Activated CD4-positive, alpha-beta T cell treated with anti-CD3 and anti-CD28 coated beads for 24 hours (primary cell): ENCODE data around the gene PCYT2.
A peak's percentile ranks its signal among the peaks of the same experiment; 100 is the strongest.
"Not testable (repeated sequence)": the region's sequence is repeated elsewhere in the genome, so short reads cannot be mapped to it uniquely, and the experiment has no call there.

Experiments used
- DNase-seq, 2 donors: peaks; one replicate each; pipeline ENCODE4 v3.0.0-alpha.2; 2020; ENCODE audit warnings: low read depth in 2 of 2

The PCYT2 gene

GRCh38 chr17:81927653-81928543 is 16.7 kb upstream of the PCYT2 start, which contains the start of gene MAFG:
MAFG (minus strand) TSS chr17:81927735; CDS start chr17:81923185, 4,550 bp downstream.
- DNase-seq, result peak; percentile 77 to 86

GRCh38 chr17:81927152-81927652 is 16.0 kb upstream of the PCYT2 start:
- no peak for DNase-seq

- DNase-seq, result peak; percentile 48 to 49
Measured at GRCh38 chr17:81926451-81927151, 15.4 kb upstream of the PCYT2 start.

- no peak for DNase-seq
Measured at GRCh38 chr17:81925860-81926450, 14.8 kb upstream of the PCYT2 start.

- no peak for DNase-seq
Measured at GRCh38 chr17:81924557-81925532, 13.6 kb upstream of the PCYT2 start.

- no peak for DNase-seq
Measured at GRCh38 chr17:81923302-81924260, 12.4 kb upstream of the PCYT2 start.

GRCh38 chr17:81922566-81923301 is 11.5 kb upstream of the PCYT2 start:
- DNase-seq, result no peak

GRCh38 chr17:81921996-81922565 is 10.9 kb upstream of the PCYT2 start:
- DNase-seq, result no peak

- no peak for DNase-seq
Measured at GRCh38 chr17:81921537-81921862, 10.3 kb upstream of the PCYT2 start.

GRCh38 chr17:81920612-81921536 is 9.7 kb upstream of the PCYT2 start:
- no peak for DNase-seq

- no peak for DNase-seq
Measured at GRCh38 chr17:81918832-81919545, 7.8 kb upstream of the PCYT2 start.

- not testable (repeated sequence) for DNase-seq
Measured at GRCh38 chr17:81918333-81918669, 7.1 kb upstream of the PCYT2 start.

- peak; percentile 60 to 71 for DNase-seq
Measured at GRCh38 chr17:81917565-81918332, 6.5 kb upstream of the PCYT2 start, which contains the start of gene SIRT7. SIRT7 (minus strand) TSS chr17:81918176; CDS start chr17:81918131, 45 bp downstream.

GRCh38 chr17:81916234-81917001 is 5.2 kb upstream of the PCYT2 start:
- DNase-seq, result no peak

GRCh38 chr17:81915331-81915730 is 4.1 kb upstream of the PCYT2 start:
- no peak for DNase-seq
